Measurements from ENCODE around the gene ABI3BP. TPM values are rescaled to one million over a fixed set of nuclear protein-coding genes. Genes with fewer than 3 reads are reported as not detected.

Gene ABI3BP
- total RNA-seq, 1 donor from 2014 or later, result 51.8 TPM

GRCh38 chr3:100888881-100889280 is 104.3 kb downstream of the ABI3BP start:
- DNase-seq (ENCODE audit: low spot score), result no peak

- DNase-seq (ENCODE audit: low spot score), result no peak
These were observed 110.6 kb downstream of the ABI3BP start for GRCh38 chr3:100882571-100882984.

- no peak for DNase-seq (ENCODE audit: low spot score)
These were observed 112.4 kb downstream of the ABI3BP start for GRCh38 chr3:100880845-100881244.

- no peak for DNase-seq (ENCODE audit: low spot score)
These were observed 113.1 kb downstream of the ABI3BP start for GRCh38 chr3:100880072-100880471.

GRCh38 chr3:100879195-100879810 is 113.9 kb downstream of the ABI3BP start:
- DNase-seq (ENCODE audit: low spot score), result no peak

GRCh38 chr3:100877286-100877685 is 115.9 kb downstream of the ABI3BP start:
- no peak for DNase-seq (ENCODE audit: low spot score)

- DNase-seq (ENCODE audit: low spot score), result peak; percentile 80
These were observed 118.0 kb downstream of the ABI3BP start for GRCh38 chr3:100875239-100875638.

GRCh38 chr3:100873611-100874010 is 119.6 kb downstream of the ABI3BP start:
- DNase-seq (ENCODE audit: low spot score), result no peak

- DNase-seq (ENCODE audit: low spot score), result no peak
These were observed 121.9 kb downstream of the ABI3BP start for GRCh38 chr3:100871306-100871705.

- DNase-seq (ENCODE audit: low spot score), result peak; percentile 19
These were observed 123.4 kb downstream of the ABI3BP start for GRCh38 chr3:100869787-100870186.

GRCh38 chr3:100868894-100869293 is 124.3 kb downstream of the ABI3BP start:
- no peak for DNase-seq (ENCODE audit: low spot score)

GRCh38 chr3:100868096-100868495 is 125.1 kb downstream of the ABI3BP start:
- no peak for DNase-seq (ENCODE audit: low spot score)

GRCh38 chr3:100865442-100865841 is 127.8 kb downstream of the ABI3BP start:
- no peak for DNase-seq (ENCODE audit: low spot score)

GRCh38 chr3:100864471-100865250 is 128.6 kb downstream of the ABI3BP start:
- no peak for DNase-seq (ENCODE audit: low spot score)

- no peak for DNase-seq (ENCODE audit: low spot score)
These were observed 135.4 kb downstream of the ABI3BP start for GRCh38 chr3:100857863-100858262.

- DNase-seq (ENCODE audit: low spot score), result no peak
These were observed 136.4 kb downstream of the ABI3BP start for GRCh38 chr3:100856821-100857220.

- DNase-seq (ENCODE audit: low spot score), result no peak
These were observed 140.4 kb downstream of the ABI3BP start for GRCh38 chr3:100852840-100853239.

GRCh38 chr3:100850701-100851100 is 142.5 kb downstream of the ABI3BP start:
- DNase-seq (ENCODE audit: low spot score), result no peak

GRCh38 chr3:100850156-100850555 is 143.1 kb downstream of the ABI3BP start:
- DNase-seq (ENCODE audit: low spot score), result no peak

GRCh38 chr3:100844063-100844936 is 148.9 kb downstream of the ABI3BP start:
- no peak for DNase-seq (ENCODE audit: low spot score)

GRCh38 chr3:100838157-100838556 is 155.1 kb downstream of the ABI3BP start:
- DNase-seq (ENCODE audit: low spot score), result no peak

- no peak for DNase-seq (ENCODE audit: low spot score)
These were observed 156.6 kb downstream of the ABI3BP start for GRCh38 chr3:100836661-100837060.
